Measurements from ENCODE around the gene INHA.

The INHA gene

GRCh38 chr2:219607931-219608330 lies 35.8 kb downstream of the INHA start:
- TF ChIP-seq CTCF (IDR thresholded peaks at IDR 0.05; ENCODE audit: insufficient read depth, low read length, missing control alignments): no peak
- ChIA-PET CTCF (no interaction called here), POLR2A (no interaction called here)
- no peak overlapping the region for H3K4me3 ChIP-seq (ENCODE audit: low read depth, low read length)
- no peak for DNase-seq (ENCODE audit: low read depth, low spot score)

GRCh38 chr2:219608399-219608964 lies 36.4 kb downstream of the INHA start:
- no peak overlapping the region for H3K4me3 ChIP-seq (ENCODE audit: low read depth, low read length)
- ChIA-PET POLR2A (no interaction called here), CTCF (no interaction called here)
- DNase-seq (ENCODE audit: low read depth, low spot score): no peak
- TF ChIP-seq CTCF (IDR thresholded peaks at IDR 0.05; ENCODE audit: insufficient read depth, low read length, missing control alignments): no peak

GRCh38 chr2:219609149-219609750 lies 37.1 kb downstream of the INHA start:
- TF ChIP-seq CTCF (IDR thresholded peaks at IDR 0.05; ENCODE audit: insufficient read depth, low read length, missing control alignments): no peak
- no peak for DNase-seq (ENCODE audit: low read depth, low spot score)
- POLR2A ChIA-PET: no interaction called here
- no peak overlapping the region for H3K4me3 ChIP-seq (ENCODE audit: low read depth, low read length)
- CTCF ChIA-PET: interaction anchor here (1.1 kb wide), 1 partner anchor 33 kb away, joined by 3 read pairs; no protein-coding TSS in a partner anchor

GRCh38 chr2:219611306-219611705 lies 39.2 kb downstream of the INHA start:
- ChIA-PET CTCF (no interaction called here), POLR2A (no interaction called here)
- TF ChIP-seq CTCF (IDR thresholded peaks at IDR 0.05; ENCODE audit: insufficient read depth, low read length, missing control alignments): no peak
- H3K4me3 ChIP-seq (ENCODE audit: low read depth, low read length): no peak overlapping the region
- no peak for DNase-seq (ENCODE audit: low read depth, low spot score)

- no peak overlapping the region for H3K4me3 ChIP-seq (ENCODE audit: low read depth, low read length)
- no peak for TF ChIP-seq CTCF (IDR thresholded peaks at IDR 0.05; ENCODE audit: insufficient read depth, low read length, missing control alignments)
- POLR2A ChIA-PET: no interaction called here
- CTCF ChIA-PET: interaction anchor here (1.0 to 1.6 kb wide), 2 partner anchors 30 to 52 kb away, joined by 4 to 5 read pairs; no protein-coding TSS in a partner anchor
- no peak for DNase-seq (ENCODE audit: low read depth, low spot score)
Observed at GRCh38 chr2:219611866-219612576, 39.9 kb downstream of the INHA start.

GRCh38 chr2:219612577-219613286 lies 40.6 kb downstream of the INHA start:
- TF ChIP-seq CTCF (IDR thresholded peaks at IDR 0.05; ENCODE audit: insufficient read depth, low read length, missing control alignments): no peak
- POLR2A ChIA-PET: no interaction called here
- no peak overlapping the region for H3K4me3 ChIP-seq (ENCODE audit: low read depth, low read length)
- DNase-seq (ENCODE audit: low read depth, low spot score): no peak
- CTCF ChIA-PET: interaction anchor here (1.0 to 1.6 kb wide), 2 partner anchors 30 to 53 kb away, joined by 4 to 5 read pairs; no protein-coding TSS in a partner anchor
